Keratinocyte (primary cell): Measurements from ENCODE around the gene KANSL2. TPM values are rescaled to one million over a fixed set of nuclear protein-coding genes. Genes with fewer than 3 reads are reported as not detected.
A peak's percentile ranks its signal among the peaks of the same experiment; 100 is the strongest.

ENCODE experiments used
- DNase-seq: peaks from one replicate; pipeline ENCODE4 v3.0.0-alpha.2; 2011; ENCODE audit warnings: low read depth, missing footprints, low spot score
- FAIRE-seq: peaks from 2 replicates; lab custom pipeline; 2011; peaks lifted over from hg19 to GRCh38; lab: Jason Lieb, UNC
- H2AFZ ChIP-seq: 2 replicates; pipeline ENCODE4 v1.6.0; 2012; ENCODE audit warnings: low read length, control low read depth, inconsistent platforms; ENCODE audit not compliant: control insufficient read depth
- H3K27ac ChIP-seq: 2 replicates; pipeline ENCODE4 v1.5.1; 2011; ENCODE audit warnings: low read length; ENCODE audit not compliant: control insufficient read depth, insufficient read depth
- H3K27me3 ChIP-seq: 3 replicates; pipeline ENCODE4 v1.6.0; 2011; ENCODE audit warnings: low read length; ENCODE audit not compliant: control insufficient read depth, insufficient read depth; ENCODE audit errors: extremely low read depth
- H3K36me3 ChIP-seq, 2 experiments: 2 replicates in 1 of 2; 3 replicates in 1 of 2; pipeline ENCODE4 v1.5.1; 2011; ENCODE audit warnings: low read length in 2 of 2, mild to moderate bottlenecking in 1 of 2; ENCODE audit not compliant: control insufficient read depth in 2 of 2, insufficient read depth in 2 of 2; ENCODE audit errors: extremely low read depth in 1 of 2
- H3K4me1 ChIP-seq: 3 replicates; pipeline ENCODE4 v1.5.1; 2011; ENCODE audit warnings: low read length; ENCODE audit not compliant: control insufficient read depth, insufficient read depth; ENCODE audit errors: extremely low read depth
- H3K4me2 ChIP-seq: 3 replicates; pipeline ENCODE4 v1.6.0; 2011; ENCODE audit warnings: low read depth, low read length; ENCODE audit not compliant: control insufficient read depth, insufficient read depth; ENCODE audit errors: extremely low read depth
- H3K4me3 ChIP-seq, 3 experiments: fragments of 200-600 bp in 1 of 3; sonication (generic) in 1 of 3; 2 replicates in 2 of 3; 3 replicates in 1 of 3; pipeline ENCODE4 v1.5.1; 2011 to 2016; ENCODE audit warnings: low read length in 3 of 3, mild to moderate bottlenecking in 3 of 3, control low read depth in 2 of 3, inconsistent platforms in 1 of 3, low read depth in 1 of 3, mixed read lengths in 1 of 3, mixed run types in 1 of 3, moderate library complexity in 1 of 3; ENCODE audit not compliant: control insufficient read depth in 2 of 3, insufficient read depth in 2 of 3; ENCODE audit errors: extremely low read depth in 1 of 3
- H3K79me2 ChIP-seq: 2 replicates; pipeline ENCODE4 v1.6.0; 2012; ENCODE audit warnings: low read length; ENCODE audit not compliant: control insufficient read depth, insufficient read depth
- H3K9ac ChIP-seq: 3 replicates; pipeline ENCODE4 v1.6.0; 2011; ENCODE audit warnings: low read length; ENCODE audit not compliant: control insufficient read depth, insufficient read depth; ENCODE audit errors: extremely low read depth
- H3K9me1 ChIP-seq: 3 replicates; pipeline ENCODE4 v1.6.0; 2011; ENCODE audit warnings: low read length; ENCODE audit not compliant: control insufficient read depth, insufficient read depth; ENCODE audit errors: extremely low read depth
- H3K9me3 ChIP-seq: 2 replicates; pipeline ENCODE4 v1.5.1; 2012; ENCODE audit warnings: low read depth, low read length; ENCODE audit not compliant: control insufficient read depth
- H4K20me1 ChIP-seq: 3 replicates; pipeline ENCODE4 v1.6.0; 2011; ENCODE audit warnings: low read length; ENCODE audit not compliant: control insufficient read depth, insufficient read depth; ENCODE audit errors: extremely low read depth
- EZH2 ChIP-seq: IDR thresholded peaks from one replicate; pipeline ENCODE4 v1.6.1; 2012; ENCODE audit warnings: inconsistent platforms, mild to moderate bottlenecking, low read length, moderate library complexity
- dilution Hi-C: fragments of 300-500 bp; cut with MboI; formaldehyde crosslinking; loops from one replicate; pipeline ENCODE4 v1.7.0; 2020; ENCODE audit warnings: low sequenced_read_pairs; ENCODE audit not compliant: extremely low pct_ligation_motif_present
- polyA plus RNA-seq, 5 experiments: library from polyadenylated mRNA; depleted of rRNA in 3 of 5; stranded (reverse) in 3 of 5; stranded (forward) in 1 of 5; unstranded in 1 of 5; fragments of >200 nt; gene quantifications; 1 replicate in 1 of 5; 2 replicates in 3 of 5; 3 replicates in 1 of 5; pipeline versions ENCODE4 v1.2.1 to v1.2.3, GENCODE V29; 2011 to 2012; ENCODE audit warnings: missing spikeins in 2 of 5, low read depth in 1 of 5, low replicate concordance in 1 of 5
- TF ChIP-seq, protein P1 (sequence below), 3 experiments: IDR thresholded peaks in 1 of 3; conservative IDR thresholded peaks in 1 of 3; optimal IDR thresholded peaks in 1 of 3; 2 replicates in 2 of 3; 3 replicates in 1 of 3; pipeline versions ENCODE3 to v1.5.1; 2011; ENCODE audit warnings: low read length in 3 of 3, mild to moderate bottlenecking in 3 of 3, moderate library complexity in 2 of 3, control low read depth in 1 of 3, inconsistent platforms in 1 of 3; ENCODE audit not compliant: insufficient read depth in 2 of 3; ENCODE audit errors: extremely low read depth in 1 of 3

The KANSL2 gene
- polyA plus RNA-seq, 1 donor (not counting 4 experiments of a cell fraction or from before 2014, with no cell fraction given): 37.8 TPM

DNA sequence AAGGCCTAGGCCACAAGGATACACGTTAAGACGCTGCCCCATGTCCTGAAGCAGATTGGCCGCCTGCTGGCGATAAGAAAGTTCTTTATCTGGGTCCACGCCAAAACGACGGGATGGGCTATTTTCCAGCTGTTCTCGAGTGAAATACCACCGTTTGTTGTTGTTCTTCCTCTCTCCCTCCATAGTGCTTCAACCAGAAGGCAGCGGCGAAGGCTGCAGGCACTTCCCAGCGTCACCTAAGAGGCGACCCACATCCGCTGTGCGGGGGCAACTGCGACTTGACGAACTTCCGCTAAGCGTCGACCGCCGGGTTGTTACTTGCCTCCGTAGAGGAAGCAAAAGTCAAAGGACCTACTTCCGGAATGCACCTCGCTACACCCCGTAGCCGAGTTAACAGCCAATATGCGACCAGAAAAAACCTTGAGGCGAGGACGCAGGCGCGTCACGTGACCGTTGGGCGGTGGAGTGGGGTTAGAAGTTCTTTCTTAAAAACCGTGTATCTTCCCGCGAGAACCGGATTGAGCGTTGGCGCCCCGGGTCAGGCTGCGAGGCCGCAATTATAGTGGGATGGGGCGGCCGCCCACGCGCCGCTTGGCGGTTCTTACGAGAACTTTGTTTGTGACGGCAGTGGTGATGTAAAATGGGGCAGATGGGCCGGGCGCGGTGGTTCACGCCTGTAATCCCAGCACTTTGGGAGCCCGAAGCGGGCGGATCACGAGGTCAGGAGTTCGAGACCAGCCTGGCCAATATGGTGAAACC is 34.6 kb upstream of the KANSL2 start, which contains the start of gene CCNT1:
Gene CCNT1, minus strand, starts transcription at position 215 of the 759 bp plus-strand sequence. Its CDS starts 32 bp downstream, at position 183.
- H3K9ac ChIP-seq: peak within 1 kb of the TSS; percentile 97
- H3K27ac ChIP-seq: peak within 1 kb of the TSS; percentile 98
- FAIRE-seq (peak; percentile 86), DNase-seq (peak; percentile 98)
- no peaks in the 10 kb centered on the region for H3K9me3 ChIP-seq
- dilution Hi-C loops: no loop called here
- H4K20me1 ChIP-seq: no peaks in the 10 kb centered on the region
- no peak for TF ChIP-seq EZH2
- TF ChIP-seq, protein P1, sequence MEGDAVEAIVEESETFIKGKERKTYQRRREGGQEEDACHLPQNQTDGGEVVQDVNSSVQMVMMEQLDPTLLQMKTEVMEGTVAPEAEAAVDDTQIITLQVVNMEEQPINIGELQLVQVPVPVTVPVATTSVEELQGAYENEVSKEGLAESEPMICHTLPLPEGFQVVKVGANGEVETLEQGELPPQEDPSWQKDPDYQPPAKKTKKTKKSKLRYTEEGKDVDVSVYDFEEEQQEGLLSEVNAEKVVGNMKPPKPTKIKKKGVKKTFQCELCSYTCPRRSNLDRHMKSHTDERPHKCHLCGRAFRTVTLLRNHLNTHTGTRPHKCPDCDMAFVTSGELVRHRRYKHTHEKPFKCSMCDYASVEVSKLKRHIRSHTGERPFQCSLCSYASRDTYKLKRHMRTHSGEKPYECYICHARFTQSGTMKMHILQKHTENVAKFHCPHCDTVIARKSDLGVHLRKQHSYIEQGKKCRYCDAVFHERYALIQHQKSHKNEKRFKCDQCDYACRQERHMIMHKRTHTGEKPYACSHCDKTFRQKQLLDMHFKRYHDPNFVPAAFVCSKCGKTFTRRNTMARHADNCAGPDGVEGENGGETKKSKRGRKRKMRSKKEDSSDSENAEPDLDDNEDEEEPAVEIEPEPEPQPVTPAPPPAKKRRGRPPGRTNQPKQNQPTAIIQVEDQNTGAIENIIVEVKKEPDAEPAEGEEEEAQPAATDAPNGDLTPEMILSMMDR (optimal IDR thresholded peaks at IDR 0.05 in 1 of 3, IDR thresholded peaks at IDR 0.05 in 1 of 3, conservative IDR thresholded peaks at IDR 0.05 in 1 of 3; ENCODE audit: extremely low read depth in 1 of 3, insufficient read depth in 2 of 3, low read length in 3 of 3): peak; percentile 5 to 46 (median 42)
- peak within 1 kb of the TSS; percentile 96 for H2AFZ ChIP-seq
- H3K4me1 ChIP-seq: peaks cover 16% of the 10 kb centered on the region
- H3K4me3 ChIP-seq: peak within 1 kb of the TSS; percentile 57 to 100 (median 85)
- H3K4me2 ChIP-seq: peak within 1 kb of the TSS; percentile 96
- peaks cover 3 to 17% of the 10 kb centered on the region in 2 experiments for H3K36me3 ChIP-seq
- no peaks in the 10 kb centered on the region for H3K27me3 ChIP-seq
- H3K9me1 ChIP-seq: no peaks in the 10 kb centered on the region
- H3K79me2 ChIP-seq: peaks cover 47% of the 10 kb centered on the region

DNA sequence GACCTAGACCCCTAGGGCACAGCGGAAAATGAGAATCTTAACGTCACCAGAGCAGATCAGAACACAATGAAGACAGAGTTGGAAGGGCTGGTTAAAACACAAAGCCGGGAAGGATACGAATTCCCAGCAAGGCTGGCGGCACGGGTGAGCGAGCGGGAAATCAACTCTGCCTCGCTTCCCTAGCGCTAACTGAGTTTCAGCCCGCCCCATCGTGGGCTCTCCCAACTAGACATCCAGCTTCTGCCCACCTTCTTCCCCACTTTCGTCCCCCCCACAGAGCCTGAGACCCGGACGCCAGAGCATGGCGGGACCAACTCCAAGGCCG is 34.1 kb upstream of the KANSL2 start:
- Histone ChIP-seq H3K79me2 (peaks cover 50% of the 10 kb centered on the region), H3K4me2 (peak overlapping the region; percentile 96), H3K27ac (peak overlapping the region; percentile 98), H3K9me3 (no peaks in the 10 kb centered on the region), H3K4me1 (peaks cover 16% of the 10 kb centered on the region), H3K9me1 (no peaks in the 10 kb centered on the region), H3K4me3 (peak overlapping the region; percentile 57 to 100 (median 85)), H3K36me3 (peaks cover 6 to 19% of the 10 kb centered on the region in 2 experiments), H4K20me1 (no peaks in the 10 kb centered on the region), H2AFZ (peak overlapping the region; percentile 96), H3K27me3 (no peaks in the 10 kb centered on the region), H3K9ac (peak overlapping the region; percentile 97)
- DNase-seq (no peak), FAIRE-seq (no peak)
- TF ChIP-seq, protein P1 (optimal IDR thresholded peaks at IDR 0.05 in 1 of 3, IDR thresholded peaks at IDR 0.05 in 1 of 3, conservative IDR thresholded peaks at IDR 0.05 in 1 of 3; ENCODE audit: extremely low read depth in 1 of 3, insufficient read depth in 2 of 3, low read length in 3 of 3): no peak
- no peak for TF ChIP-seq EZH2
- dilution Hi-C loops: no loop called here
